Erythroblast (primary cell): ENCODE results near the gene CNDP1.

Source experiments
- GATA1 ChIP-seq: IDR thresholded peaks from 2 replicates; pipeline ENCODE4 v1.6.1; 2011; ENCODE audit warnings: low read depth, mild to moderate bottlenecking, control low read depth, low read length, moderate library complexity
- POLR2A ChIP-seq: IDR thresholded peaks from 2 replicates; pipeline ENCODE4 v1.6.1; 2011; ENCODE audit warnings: mild to moderate bottlenecking, low read length

DNA sequence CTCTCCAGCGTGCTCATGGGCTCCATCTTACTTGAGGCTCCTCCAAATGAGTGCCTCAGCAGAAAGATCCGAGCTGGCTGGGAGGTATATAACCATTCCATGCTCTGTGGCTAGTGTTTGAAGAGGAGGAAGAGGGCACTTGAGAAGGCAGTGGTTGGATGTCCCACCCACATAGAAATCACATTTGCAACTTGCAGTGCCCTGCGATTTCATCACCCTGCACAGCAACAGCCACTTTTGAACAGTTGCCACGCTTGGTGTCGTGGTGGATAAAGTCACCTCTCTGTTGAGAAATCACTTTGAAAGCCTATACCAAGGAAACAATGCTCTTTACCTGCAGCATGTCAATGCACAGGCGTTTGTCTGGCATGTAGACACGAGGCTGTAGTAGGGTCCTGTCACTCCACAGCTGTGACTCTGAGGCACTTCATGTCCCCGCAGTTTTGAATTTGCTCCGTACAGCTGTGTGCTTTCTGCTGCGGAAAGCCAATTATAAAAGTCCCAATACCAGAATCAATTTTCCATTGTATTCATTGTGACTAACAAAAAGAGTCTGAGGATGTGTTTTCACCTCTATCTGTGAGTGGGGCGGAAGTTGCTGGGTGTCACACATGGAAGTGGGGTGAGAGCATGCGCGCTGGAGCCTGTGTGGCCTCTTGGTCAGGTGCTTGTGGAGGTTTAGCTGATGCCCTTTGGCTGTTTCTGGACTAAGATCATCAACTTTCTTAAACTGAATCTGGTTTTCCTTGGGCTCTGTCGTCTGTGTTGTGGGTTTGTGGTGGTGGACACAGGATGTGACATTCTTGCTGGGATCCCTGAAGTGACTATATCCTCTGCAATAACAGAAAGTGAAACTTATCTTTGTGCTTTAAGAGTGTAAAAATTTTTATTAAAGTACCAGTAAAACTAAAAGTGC lies 35.3 kb upstream of the CNDP1 start:
- TF ChIP-seq POLR2A (no peak), GATA1 (no peak)
